Body of pancreas (tissue), 4 donors: Measurements from ENCODE around the gene BACH2.

Source experiments
- CTCF ChIP-seq, 7 experiments: fragments of 450-650 bp in 4 of 7; fragments of 200-600 bp in 3 of 7; sonication (generic) in 3 of 7; IDR thresholded peaks; one replicate each; pipeline ENCODE4 v1.5.1; 2016 to 2019; ENCODE audit warnings: antibody characterized with exemption in 7 of 7
- POLR2A ChIP-seq, 3 donors: fragments of 450-650 bp; IDR thresholded peaks; one replicate each; pipeline ENCODE4 v1.6.1; 2016; ENCODE audit warnings: antibody characterized with exemption in 3 of 3, mild to moderate bottlenecking in 2 of 3

- TF ChIP-seq CTCF (IDR thresholded peaks at IDR 0.05) = no peak
- TF ChIP-seq POLR2A (IDR thresholded peaks at IDR 0.05) = no peak
These were observed 340.5 kb downstream of the BACH2 start for GRCh38 chr6:89956182-89956581.
